Heart left ventricle (tissue), 16 donors: Measurements from ENCODE around the gene LIN28A. TPM values are rescaled to one million over a fixed set of nuclear protein-coding genes. Genes with fewer than 3 reads are reported as not detected.
A peak's percentile ranks its signal among the peaks of the same experiment; 100 is the strongest.

Source experiments
- ATAC-seq, 4 donors: fragments of 200-7000 bp; cut with Tn5 transposase; one replicate each; pipeline ENCODE4 v1.9.1; 2020 to 2022; ENCODE audit warnings: moderate library complexity in 4 of 4, mild to moderate bottlenecking in 3 of 4, moderate number of reproducible peaks in 1 of 4
- DNase-seq, 5 donors: peaks; one replicate each; pipeline ENCODE4 v3.0.0-alpha.2; 2020
- H3K27ac ChIP-seq, 12 donors: fragments of 200-600 bp; sonication (generic) in 4 of 12; one replicate each; pipeline versions ENCODE4 v1.5.0 to v1.8.0; 2016 to 2022; ENCODE audit warnings: mild to moderate bottlenecking in 2 of 12
- H3K27me3 ChIP-seq, 9 donors: fragments of 200-600 bp; sonication (generic) in 2 of 9; one replicate each; pipeline versions ENCODE4 v1.5.1 to v1.8.0; 2016 to 2022; ENCODE audit warnings: mild to moderate bottlenecking in 3 of 9
- H3K36me3 ChIP-seq, 9 donors: fragments of 200-600 bp; sonication (generic) in 2 of 9; one replicate each; pipeline versions ENCODE4 v1.5.0 to v1.8.0; 2018 to 2022; ENCODE audit warnings: mild to moderate bottlenecking in 2 of 9
- H3K4me1 ChIP-seq, 12 donors: fragments of 200-600 bp; sonication (generic) in 4 of 12; one replicate each; pipeline versions ENCODE4 v1.5.0 to v1.8.0; 2016 to 2022; ENCODE audit warnings: mild to moderate bottlenecking in 3 of 12
- H3K4me3 ChIP-seq, 12 donors: fragments of 200-600 bp; sonication (generic) in 4 of 12; one replicate each; pipeline versions ENCODE4 v1.5.0 to v1.8.0; 2017 to 2022; ENCODE audit warnings: mild to moderate bottlenecking in 9 of 12, moderate library complexity in 4 of 12
- H3K9me3 ChIP-seq, 12 donors: fragments of 200-600 bp; sonication (generic) in 4 of 12; one replicate each; pipeline versions ENCODE4 v1.5.0 to v1.8.0; 2016 to 2022; ENCODE audit warnings: mild to moderate bottlenecking in 1 of 12
- CTCF ChIP-seq, 12 donors: fragments of 200-600 bp; sonication (generic) in 4 of 12; IDR thresholded peaks; one replicate each; pipeline versions ENCODE4 v1.5.0 to v1.8.0; 2018 to 2022; ENCODE audit warnings: antibody characterized with exemption in 12 of 12, mild to moderate bottlenecking in 5 of 12
- POLR2A ChIP-seq, 2 donors: fragments of 450-650 bp; IDR thresholded peaks; one replicate each; pipeline ENCODE4 v1.6.1; 2017; ENCODE audit warnings: antibody characterized with exemption in 2 of 2, mild to moderate bottlenecking in 2 of 2, moderate library complexity in 2 of 2
- WGBS, 4 donors: extraction: QIAGEN DNeasy Blood & Tissue Kit in 2 of 4; methylation state at CpG; one replicate each; pipeline versions ENCODE4 v1.1.5 to v1.1.7; 2013 to 2018; 5-methylcytosine and 5-hydroxymethylcytosine counted together
- intact Hi-C, 10 donors: fragments of 100-400 bp; cut with DNase I; formaldehyde crosslinking; loops; one replicate each; pipeline versions ENCODE4 v1.11.1 to v1.14.2; 2022
- long read RNA-seq, 3 donors: library from polyadenylated mRNA; unstranded; transcript quantifications; one replicate each; pipeline ENCODE4 v2.0.0, GENCODE V29; 2020 to 2021
- polyA plus RNA-seq, 2 donors: library from polyadenylated mRNA; stranded (reverse); fragments of 200-250 nt; gene quantifications; one replicate each; pipeline ENCODE4 v1.2.3, GENCODE V29; 2013
- total RNA-seq, 9 donors: library from RNA; depleted of rRNA in 2 of 9; stranded (reverse); fragments of >200 nt in 2 of 9; fragmentation: NEBNext Ultra II Directional in 3 of 9; extraction: Animal tissue kit (Norgen Biotek cat#: 25700) in 3 of 9; gene quantifications; one replicate each; pipeline versions ENCODE4 v1.1.0 to v1.2.4, GENCODE V29; 2016 to 2023
- donor health status: ischemic (EF 13 %, LVEDD 7.1; RV severe dilation, severe dysfunction).
- donor health status: healthy with polysubstance abuse.
- donor health status: DM: no; HTN: yes; CAD: no.
- donor health status: DM: no; HTN: no; CAD: no.
- donor health status: ischemic (EF 25% LVEDD 6.9; RV normal size, moderate dysfunction).
- donor health status: ischemic (EF 25% LVEDD 5.7; RV mildly dilated, moderate dysfunction).
- donor health status: healthy.
- donor health status: DM: yes; HTN: yes; CAD: no.
- donor health status: ischemic (EF 35%, LVEDD 5.7; RV mildly dilated, moderate dysfunction).
- donor health status: nonischemic (EF 11% LVEDD 7.7; RV severe dilation, severe dysfunction).
- donor health status: DM: yes; HTN: yes; CAD: no.
- donor health status: PGD.
- donor health status: ischemic (EF 29% LVEDD 5.4; RV normal size, mild dysfunction).
- donor health status: nonischemic (EF 23%, LVEDD 6.1; RV moderate dilation, normal function).

Gene LIN28A, protein sequence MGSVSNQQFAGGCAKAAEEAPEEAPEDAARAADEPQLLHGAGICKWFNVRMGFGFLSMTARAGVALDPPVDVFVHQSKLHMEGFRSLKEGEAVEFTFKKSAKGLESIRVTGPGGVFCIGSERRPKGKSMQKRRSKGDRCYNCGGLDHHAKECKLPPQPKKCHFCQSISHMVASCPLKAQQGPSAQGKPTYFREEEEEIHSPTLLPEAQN
- under 1 TPM in 1 of 9 donors, not detected in 8; 0.15 TPM for total RNA-seq
- not detected for polyA plus RNA-seq
- long read RNA-seq, donor 1 = 0 reads
- long read RNA-seq, donor 2 = 0 reads
- long read RNA-seq, donor 3 = 0 reads

DNA sequence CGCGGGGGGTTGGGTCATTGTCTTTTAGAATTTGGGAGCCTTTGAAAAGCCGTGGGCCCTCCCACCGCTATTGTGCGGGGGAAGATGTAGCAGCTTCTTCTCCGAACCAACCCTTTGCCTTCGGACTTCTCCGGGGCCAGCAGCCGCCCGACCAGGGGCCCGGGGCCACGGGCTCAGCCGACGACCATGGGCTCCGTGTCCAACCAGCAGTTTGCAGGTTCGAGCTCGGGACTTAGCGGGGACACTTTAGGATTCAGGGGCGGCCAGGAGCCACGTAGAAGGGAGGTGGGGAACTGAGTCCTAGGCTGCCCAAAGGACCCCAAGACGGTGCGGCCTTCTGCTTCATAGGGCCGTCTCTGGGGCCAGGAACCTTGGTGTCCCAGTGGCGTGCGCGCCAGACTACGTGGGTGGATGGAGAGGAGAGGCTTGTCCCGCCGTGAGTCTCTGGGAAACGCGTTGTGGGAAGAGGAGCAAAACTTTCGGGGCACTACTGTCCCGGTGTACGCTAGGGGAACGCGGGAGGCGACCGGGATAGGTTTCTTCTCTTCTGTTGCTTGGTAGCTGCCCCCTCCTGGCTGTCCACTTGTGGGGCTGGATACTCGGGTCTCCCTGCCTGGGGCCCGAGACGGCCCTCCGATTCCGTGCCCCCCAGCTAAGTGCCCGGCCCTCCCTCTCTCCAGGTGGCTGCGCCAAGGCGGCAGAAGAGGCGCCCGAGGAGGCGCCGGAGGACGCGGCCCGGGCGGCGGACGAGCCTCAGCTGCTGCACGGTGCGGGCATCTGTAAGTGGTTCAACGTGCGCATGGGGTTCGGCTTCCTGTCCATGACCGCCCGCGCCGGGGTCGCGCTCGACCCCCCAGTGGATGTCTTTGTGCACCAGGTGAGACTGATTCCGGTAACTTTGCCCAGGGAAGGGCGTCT is at the start of gene LIN28A:
Gene LIN28A (plus strand): TSS at position 112 of the 918 bp plus-strand sequence. CDS start 75 bp downstream, at position 187.
- DNase-seq (no peak), ATAC-seq (no peak)
- Histone ChIP-seq H3K9me3 (no peaks in the 10 kb centered on the region), H3K27ac (no peak within 1 kb of the TSS), H3K4me1 (peaks cover 0 to 11% (median 0%) of the 10 kb centered on the region in 12 donors), H3K4me3 (peak within 1 kb of the TSS in 1 of 12 donors; percentile 2), H3K27me3 (peaks cover 27 to 66% (median 45%) of the 10 kb centered on the region in 9 donors), H3K36me3 (no peaks in the 10 kb centered on the region)
- intact Hi-C loops = no loop called here
- WGBS, 4 donors = 2 to 3% (median 2%) methylated on average over 47 to 70 of the region's 70 CpGs
- TF ChIP-seq CTCF (IDR thresholded peaks at IDR 0.05) (no peak), POLR2A (IDR thresholded peaks at IDR 0.05) (no peak)

GRCh38 chr1:26361605-26362122 is 49.0 kb upstream of the LIN28A start:
- no peak for DNase-seq
- Histone ChIP-seq H3K27ac (no peak overlapping the region), H3K9me3 (no peaks in the 10 kb centered on the region), H3K4me3 (no peak overlapping the region), H3K4me1 (peaks cover 0 to 19% (median 8%) of the 10 kb centered on the region in 12 donors), H3K36me3 (no peaks in the 10 kb centered on the region), H3K27me3 (peaks cover 17 to 64% (median 34%) of the 10 kb centered on the region in 9 donors)
- intact Hi-C loops = loop anchor here in 3 of 10 donors (5.0 kb wide), 4 partner anchors 74 to 254 kb away; partner anchors contain the start of gene SH3BGRL3 (in 1 of the 3)
- TF ChIP-seq POLR2A (IDR thresholded peaks at IDR 0.05) (no peak), CTCF (IDR thresholded peaks at IDR 0.05) (no peak)
- ATAC-seq = no peak
- WGBS, 4 donors = 78 to 93% (median 84%) methylated on average over 11 to 12 of the region's 12 CpGs

DNA sequence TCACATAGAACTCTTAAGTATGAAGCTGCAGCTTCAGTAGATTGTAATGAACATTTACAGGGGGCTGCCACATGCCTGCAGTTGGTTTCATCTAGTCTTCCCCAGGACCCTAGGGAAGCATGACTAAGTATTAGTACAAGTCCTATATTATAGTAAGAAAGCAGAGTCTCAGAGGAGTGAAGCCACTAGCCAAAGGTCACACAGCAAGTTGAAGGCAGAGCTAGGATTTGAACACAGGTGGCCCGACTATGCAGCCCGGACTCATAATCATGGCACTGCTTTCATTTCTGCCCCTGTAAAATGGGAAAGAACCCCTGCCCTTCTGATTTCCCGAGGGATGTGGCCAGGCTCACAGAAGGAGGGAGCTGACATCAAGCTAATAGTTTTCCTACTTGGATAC is 48.3 kb upstream of the LIN28A start:
- DNase-seq (no peak), ATAC-seq (no peak)
- intact Hi-C loops = loop anchor here in 3 of 10 donors (5.0 kb wide), 4 partner anchors 75 to 255 kb away; partner anchors contain the start of gene SH3BGRL3 (in 1 of the 3)

More for the DNA sequence above, 48.3 kb upstream of the LIN28A start:
- peaks cover 0 to 19% (median 8%) of the 10 kb centered on the region in 12 donors for H3K4me1 ChIP-seq
- H3K9me3 ChIP-seq = no peaks in the 10 kb centered on the region
- H3K27ac ChIP-seq = no peak overlapping the region
- 82 to 93% (median 90%) methylated on average over 3 of the region's 3 CpGs for WGBS, 4 donors
- TF ChIP-seq CTCF (IDR thresholded peaks at IDR 0.05) = no peak
- TF ChIP-seq POLR2A (IDR thresholded peaks at IDR 0.05) = no peak
- H3K4me3 ChIP-seq = no peak overlapping the region
- peaks cover 17 to 63% (median 34%) of the 10 kb centered on the region in 9 donors for H3K27me3 ChIP-seq
- no peaks in the 10 kb centered on the region for H3K36me3 ChIP-seq
